GM21825 (cell line): ENCODE results near the gene FBXL7.

Source experiments
- ATAC-seq: cut with Tn5 transposase; IDR thresholded peaks from one replicate; pipeline ENCODE4 v1.9.1; 2021; ENCODE audit warnings: mild to moderate bottlenecking, moderate library complexity; ENCODE audit not compliant: unreplicated experiment

The FBXL7 gene

DNA sequence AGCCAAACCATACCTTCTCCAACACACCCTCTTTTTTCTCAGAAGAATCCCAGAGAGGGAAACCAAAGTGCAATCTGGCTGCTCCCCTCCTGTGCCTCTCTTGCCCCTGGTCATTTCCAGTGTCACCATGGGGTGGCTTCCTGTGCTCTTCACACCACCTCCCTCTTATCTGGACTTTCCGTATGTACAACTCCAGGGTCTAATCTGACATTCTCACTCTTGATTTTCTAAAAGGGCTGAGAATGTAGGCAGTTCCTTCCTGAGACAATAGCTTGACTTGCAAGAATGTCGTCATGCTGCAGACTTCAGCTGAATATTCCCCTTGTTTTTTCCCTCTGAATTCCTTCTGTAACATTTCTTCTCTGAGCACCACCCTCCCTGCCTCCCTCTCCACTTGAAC is 110.2 kb downstream of the FBXL7 start:
- ATAC-seq: no peak

DNA sequence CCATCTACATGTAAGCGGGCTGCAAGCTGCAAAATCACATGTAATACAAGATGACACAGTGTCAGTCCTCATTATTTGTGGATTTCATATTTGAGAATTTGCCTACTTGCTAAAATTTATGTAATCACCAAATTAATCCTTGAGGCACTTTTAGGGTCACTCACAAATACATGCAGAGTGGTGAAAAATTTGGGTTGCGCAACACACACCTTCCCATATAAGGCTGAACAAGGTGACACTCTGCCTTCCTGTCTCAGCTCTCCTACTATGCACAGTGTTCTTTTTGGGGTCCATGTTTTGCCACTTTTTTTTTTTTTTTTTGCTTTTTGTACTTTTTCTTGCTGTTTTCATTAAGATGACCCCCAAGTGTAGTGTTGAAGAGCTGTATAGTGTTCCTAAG is 111.0 kb downstream of the FBXL7 start:
- no peak for ATAC-seq

DNA sequence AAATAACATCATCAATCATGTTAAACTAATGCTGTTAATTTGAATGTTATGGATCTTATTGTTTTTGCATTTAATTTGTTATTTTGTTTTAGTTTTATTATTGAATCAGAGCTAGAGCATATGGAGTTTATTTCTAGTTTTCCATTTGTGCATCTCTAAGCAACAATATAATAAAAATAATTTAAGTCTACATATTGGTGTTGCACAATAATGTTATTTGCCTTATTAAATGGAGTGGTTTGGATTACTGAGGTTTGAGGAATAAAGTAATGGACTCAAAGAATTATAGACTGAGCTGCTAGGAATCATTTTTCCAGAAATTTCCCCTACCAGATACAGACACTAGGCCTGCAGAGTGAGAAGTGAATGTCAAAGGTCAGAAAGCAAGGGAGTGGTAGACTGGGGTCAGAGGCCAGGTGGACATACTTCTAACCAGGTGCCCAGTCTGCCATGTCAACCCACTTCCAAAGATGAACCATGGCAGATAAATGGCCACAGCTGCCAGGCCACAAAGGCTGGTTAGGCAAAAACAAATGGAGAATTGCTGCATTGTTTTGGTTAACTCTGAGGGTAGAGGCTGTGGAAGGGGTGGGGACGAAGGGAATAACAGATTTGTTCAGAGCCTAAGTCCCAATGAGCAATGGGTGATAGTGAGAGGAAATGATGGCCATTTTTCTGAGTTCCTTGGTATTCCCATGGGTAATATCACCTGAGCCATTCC is 113.1 kb downstream of the FBXL7 start:
- no peak for ATAC-seq

DNA sequence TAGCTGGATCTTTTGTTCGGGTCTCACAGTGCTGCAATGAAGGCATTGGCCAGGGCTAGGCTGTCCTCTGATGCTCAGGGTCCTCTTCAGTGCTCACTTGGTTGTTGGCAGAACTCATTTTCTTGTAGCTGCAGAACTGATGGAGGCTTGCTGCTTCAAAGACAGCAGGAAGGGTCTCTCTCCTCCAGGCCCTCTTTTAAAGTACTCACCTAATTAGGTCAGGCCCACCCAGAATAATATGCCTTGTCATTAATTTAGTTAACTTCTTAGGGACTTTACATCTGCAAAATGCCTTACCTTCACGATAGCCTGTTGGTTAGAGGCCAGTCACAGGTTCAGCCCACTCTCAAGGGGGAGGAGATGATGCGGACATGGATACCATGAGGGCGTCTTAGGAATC is 114.7 kb downstream of the FBXL7 start:
- no peak for ATAC-seq

DNA sequence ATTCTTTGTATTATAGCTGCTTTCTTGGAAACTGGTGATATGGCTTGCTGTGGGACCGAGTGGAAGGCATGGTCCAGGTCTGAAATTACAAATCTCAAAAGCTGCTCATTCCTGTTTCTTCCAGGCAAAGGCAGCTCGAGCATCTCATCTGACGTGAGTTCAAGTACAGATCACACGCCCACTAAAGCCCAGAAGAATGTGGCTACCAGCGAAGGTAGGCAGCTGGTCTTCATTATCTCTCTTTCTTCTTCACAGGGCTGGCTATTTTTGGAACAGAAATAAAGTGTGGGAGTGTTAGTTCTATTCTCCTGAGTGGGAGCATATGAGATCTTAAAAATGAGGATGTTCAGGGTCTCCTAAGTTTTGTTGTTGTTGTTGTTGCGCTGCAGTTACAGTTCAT is 115.9 kb downstream of the FBXL7 start:
- ATAC-seq: no peak

DNA sequence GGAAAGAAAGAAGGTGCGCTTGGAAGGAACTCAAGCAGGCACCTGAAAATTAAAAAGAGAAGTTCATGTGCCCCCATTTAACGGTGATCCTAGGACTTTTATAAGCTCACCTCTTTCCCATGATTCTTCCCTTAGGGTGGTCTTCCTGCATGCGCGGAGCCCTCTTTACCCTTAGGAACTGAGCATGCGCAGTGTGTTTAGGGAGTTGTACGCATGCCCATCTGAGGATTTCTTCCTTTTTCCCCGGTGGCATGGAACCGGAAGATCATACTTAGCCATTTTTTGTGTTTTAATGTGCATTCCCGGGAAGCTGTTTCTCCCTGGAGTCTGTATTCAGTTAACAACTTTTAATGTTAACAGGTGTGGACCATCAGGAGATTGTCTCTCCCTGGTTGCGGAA is 119.0 kb downstream of the FBXL7 start:
- no peak for ATAC-seq

DNA sequence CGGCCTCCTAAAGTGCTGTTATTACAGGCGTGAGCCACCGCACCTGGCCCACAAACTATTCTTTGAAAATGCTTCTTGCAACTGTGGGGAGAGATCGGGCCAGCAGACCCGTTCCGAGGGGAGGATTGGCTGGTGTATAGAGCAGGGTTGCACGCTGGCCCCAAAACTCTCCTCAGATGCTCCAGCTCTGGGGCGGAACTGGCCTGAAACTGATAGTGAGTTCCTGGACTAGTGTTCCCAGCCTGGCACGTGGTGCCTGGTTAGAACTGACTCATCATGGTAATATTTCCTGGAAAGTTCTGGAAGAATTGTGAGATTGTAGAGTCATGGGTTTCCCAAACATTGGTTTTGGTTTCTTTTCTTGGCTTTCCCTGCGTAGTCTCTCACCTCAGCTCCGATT is 120.5 kb downstream of the FBXL7 start:
- ATAC-seq: no peak

DNA sequence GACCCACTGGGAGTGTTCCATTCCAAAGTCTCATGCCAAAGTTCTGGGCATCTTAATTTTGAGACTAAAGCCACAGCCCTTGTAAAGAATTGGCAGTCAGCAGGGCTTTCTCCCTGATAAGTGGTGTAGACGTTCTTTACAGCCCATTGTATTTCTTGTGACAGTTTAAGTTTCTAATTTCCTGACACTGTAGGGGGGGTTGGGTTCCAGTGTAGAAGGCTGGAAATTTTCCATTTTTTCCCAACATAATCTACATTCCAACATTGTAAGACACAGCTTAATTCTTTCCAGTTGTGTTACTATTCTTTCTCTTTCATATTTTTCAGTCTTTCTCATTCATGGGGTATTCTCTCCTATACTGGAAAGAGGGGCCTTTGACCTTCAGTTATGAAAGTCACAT is 121.1 kb downstream of the FBXL7 start:
- ATAC-seq: no peak

DNA sequence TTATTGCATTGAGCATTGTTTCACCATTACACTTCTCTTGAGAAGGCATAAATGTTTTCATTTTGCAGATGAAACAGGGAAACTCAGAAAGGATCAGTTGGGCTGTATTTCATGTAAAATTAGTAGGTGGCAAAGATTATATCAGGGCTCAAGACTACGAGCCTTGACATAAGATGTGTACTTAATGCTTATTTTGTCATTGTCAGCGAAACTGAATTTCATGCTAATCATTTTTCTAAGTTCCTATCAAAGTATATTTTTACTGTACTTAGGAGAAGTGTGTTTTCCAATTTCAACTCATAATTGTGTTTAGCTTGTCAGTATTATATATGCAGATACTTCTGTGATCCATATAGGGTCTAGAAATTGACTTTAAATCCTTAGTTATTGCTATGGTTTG is 123.8 kb downstream of the FBXL7 start:
- ATAC-seq: no peak

DNA sequence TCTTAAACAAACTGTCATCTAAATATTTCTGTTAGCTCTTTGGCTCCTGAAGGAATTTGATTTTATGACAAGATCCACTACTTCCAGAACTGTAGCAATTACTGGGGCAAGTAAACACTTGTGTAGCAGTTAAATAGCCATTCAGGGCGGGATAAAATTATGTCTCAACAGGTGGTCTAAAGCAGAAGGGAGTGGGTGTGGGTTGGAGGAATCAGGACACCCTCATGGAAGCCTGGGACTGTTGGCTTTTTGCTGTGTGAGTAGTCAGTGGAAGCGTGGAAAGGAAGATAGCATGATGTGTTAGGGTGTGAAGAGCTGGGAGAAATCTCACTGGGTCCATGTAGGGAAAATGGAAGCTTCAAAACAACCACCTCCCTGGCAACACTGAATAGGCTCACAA is 127.1 kb downstream of the FBXL7 start:
- no peak for ATAC-seq

DNA sequence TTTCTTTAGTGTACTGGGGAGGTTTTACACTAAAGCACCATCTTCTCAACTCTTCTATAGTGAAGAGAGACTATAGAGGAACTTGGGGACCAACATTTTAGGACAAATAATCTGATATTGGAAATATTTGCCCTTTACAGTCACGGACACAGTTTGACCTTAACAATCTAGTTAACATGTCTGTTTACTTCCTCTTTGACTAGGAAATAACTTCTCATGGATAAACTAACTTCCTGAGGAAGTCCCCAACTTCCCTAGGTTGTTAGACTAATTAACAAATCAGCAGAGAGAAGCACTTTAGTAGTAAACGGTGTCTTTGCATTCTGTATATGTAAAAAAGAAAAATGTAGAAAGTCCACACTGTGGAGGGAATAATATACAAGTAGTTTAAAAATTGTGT is 127.7 kb downstream of the FBXL7 start:
- ATAC-seq: no peak

DNA sequence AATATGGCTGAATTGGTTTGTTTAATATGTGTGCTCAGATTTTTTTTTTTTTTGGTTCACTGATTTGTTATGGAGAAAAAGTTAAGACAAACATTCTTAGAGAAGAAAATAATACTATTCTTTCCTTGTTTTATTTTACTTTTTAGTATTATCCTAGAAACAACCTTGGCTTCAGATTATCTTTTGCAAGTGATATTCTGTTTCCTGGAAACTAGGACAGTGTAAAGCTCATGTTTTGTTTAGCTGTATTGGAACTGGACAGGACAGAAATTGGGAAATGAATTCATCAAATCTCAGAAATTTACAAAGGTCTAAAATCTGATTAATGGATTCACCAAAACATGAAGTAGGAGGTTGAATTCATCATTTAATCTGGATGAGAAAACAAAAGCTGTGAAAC is 130.5 kb downstream of the FBXL7 start:
- no peak for ATAC-seq

DNA sequence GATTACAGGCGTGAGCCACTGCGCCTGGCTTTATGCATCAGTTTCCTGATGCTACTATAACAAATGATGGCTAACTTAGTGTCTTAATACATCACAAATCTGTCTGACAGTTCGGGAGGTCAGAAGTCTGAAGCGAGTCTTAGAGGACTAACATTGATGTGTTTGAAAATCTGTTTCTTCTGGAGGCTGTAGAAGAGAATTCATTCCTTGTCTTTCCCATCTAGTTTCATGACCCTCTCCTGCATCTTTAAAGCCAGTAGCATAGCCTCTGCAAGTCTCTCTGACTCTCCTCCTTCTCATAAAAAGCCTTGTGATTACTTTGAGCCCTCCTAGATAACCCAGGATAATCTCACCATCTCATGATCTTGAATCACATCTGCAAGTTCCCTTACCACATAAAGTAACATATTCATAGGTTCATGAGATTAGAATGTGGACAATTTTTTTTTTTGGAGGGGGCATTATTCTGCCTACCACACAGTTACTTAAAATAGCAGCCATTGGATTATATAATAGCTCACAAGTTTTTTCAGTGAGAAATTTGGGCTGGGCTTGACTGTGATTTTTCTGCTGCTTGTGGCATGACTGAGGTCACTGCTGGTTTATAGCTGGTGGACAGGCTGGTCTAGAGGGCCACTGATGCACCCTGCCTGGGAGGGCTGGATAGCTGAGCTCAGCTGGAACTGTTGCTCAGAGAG is 134.8 kb downstream of the FBXL7 start:
- no peak for ATAC-seq

DNA sequence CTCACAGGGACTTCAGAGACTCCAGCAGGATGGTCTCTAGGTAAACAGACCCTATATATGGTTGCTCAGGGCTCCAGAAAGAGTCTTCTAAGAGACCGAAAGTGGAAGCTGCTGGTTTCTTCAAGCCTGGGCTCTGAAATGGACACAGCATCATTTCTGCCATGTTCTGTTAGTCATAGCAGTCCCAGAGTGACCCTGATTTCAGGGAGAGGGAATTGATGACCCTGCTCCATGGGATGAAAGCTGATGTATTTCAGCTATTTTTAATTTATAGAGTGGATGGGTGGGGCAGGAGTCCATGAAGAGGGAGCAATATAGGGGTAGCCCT is 135.3 kb downstream of the FBXL7 start:
- no peak for ATAC-seq

DNA sequence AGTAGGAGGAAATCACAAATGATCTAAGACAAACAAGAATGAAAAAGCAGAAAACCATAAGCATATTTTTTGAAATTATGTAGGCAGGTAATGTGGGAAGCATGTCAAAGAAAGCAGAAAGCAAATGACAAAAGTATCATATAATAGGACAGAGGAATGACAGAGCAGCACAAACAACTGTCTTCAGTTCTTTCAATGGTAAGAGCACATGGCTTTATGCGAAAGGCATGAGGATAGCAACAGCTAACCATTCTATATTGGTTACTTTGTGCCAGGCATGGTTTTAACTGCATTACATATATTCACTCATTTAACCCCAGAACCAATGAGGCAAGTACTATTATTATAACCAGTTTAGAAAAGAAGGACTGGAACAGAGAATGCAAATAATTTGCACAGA is 137.4 kb downstream of the FBXL7 start:
- no peak for ATAC-seq

DNA sequence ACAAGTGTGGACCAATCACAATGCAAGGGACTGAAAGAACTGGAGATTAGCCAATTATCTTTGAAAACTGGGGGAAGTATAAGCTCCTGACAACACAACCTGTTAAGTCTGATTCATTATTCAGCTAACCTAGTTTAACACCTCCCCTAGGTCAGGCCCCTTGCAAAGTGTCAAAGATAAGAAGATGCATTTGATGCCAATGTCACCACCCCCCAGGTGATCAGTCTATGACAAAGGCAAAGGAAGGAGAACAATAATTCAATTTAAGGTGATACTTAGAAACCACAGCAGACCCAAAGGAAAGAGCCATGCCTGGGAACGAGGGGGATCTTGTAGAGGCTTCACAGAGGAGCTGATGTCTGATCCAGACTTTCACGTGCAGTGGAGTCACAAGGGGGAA is 137.9 kb downstream of the FBXL7 start:
- ATAC-seq: no peak

DNA sequence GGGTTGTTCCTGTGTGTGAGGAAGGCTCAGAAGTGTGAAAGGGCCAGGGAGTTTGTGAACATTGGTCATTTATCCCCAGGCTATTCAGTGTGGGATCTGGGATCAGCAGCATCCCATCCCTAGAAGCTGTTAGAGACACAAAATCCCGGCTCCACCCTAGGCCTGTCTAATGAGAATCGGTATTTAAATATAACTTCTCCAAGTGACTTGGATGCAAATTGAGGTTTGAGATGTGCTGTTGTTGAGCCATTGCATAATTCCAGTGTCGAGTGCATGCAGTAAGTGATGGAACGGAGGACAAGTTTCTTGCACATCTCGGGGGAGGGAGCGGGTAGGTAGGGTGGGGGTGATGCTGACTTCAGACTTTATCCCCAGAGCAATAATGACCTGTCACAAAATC is 138.3 kb downstream of the FBXL7 start:
- ATAC-seq: no peak

DNA sequence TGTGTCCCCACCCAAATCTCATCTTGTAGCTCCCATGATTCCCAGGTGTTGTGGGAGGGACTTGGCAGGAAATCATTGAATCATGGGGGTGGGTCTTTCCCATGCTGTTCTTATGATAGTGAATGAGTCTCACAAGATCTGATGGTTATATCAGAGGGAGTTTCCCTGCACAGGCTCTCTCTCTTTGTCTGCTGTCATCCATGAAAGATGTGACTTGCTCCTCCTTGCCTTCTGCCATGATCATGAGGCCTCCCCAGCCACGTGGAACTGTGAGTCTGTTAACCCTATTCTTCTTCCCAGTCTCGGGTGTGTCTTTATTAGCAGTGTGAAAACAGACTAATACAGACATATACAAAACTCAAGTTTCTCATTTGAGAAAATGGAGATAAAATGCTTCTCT is 139.3 kb downstream of the FBXL7 start:
- ATAC-seq: no peak

DNA sequence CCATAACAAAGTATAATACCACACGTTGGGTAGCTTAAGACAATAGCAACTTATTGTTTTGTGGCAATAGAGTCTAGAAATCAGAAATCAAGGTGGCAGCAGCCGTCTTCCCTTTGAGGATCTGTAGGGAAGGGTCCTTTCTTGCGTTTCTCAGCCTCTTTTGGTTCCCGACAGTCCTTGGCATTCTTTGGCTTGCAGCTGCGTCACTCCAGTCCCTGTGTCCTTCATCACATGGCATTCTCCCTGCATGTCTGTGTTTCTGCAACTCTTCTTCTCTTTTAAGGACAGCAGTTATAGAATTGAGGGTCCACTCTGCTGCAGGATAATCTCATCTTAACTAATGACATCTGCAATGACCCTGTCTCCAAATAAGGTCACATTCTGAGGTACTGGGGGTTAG is 140.1 kb downstream of the FBXL7 start:
- no peak for ATAC-seq

DNA sequence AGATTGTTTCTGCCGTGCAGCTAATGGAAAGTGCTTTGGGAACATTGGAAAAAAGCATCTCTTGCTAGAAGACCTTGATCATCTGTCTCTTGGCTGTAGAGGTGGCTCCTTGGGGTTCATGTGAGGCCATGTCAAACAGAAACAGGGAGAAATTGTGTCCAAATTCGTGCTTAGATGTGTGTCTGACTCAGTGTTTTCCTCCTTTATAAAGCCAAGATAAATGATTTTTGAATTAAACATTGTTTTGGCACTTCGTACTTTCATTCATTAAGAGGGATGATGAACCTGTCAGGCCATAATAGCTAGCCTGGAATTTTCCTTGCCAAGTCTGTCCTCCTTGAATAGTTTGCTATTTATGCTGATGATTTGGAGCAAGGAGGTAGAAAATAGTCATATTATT is 143.8 kb downstream of the FBXL7 start:
- no peak for ATAC-seq

DNA sequence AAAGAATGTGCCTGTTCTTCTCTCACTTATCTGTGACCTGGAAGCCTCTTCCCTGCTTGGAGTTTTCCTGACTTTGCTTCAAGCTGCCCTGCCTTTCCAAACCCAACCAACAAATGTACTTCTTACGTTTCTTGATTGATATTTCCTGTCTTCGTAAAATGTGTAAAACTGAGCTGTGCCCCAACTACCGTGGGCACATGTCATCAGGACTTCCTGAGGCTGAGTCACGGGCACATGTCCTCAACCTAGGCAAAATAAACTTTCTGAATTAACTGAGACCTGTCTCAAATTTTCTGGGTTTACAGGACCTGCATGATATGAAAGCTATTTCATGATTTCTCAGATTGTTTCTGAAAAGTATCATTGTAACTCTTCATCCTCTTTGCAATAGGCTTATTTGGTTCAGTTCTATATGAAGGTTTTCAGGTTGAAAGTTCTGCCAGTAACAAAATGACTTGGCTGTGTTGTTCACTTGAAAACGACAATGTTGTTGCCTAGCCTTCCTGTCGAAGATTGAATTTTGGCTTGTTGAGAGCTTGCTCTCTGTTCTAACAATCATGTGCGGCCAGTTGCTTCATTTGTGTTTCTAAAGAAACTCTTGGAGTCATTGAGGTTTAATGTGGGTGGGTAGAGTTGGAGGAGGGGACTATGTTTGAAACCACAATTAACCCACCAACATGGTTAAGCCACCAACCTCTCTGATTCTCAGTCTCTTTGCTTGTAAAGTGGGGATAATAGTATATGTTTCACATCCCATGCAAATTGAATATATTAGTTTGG is 145.6 kb downstream of the FBXL7 start:
- no peak for ATAC-seq

DNA sequence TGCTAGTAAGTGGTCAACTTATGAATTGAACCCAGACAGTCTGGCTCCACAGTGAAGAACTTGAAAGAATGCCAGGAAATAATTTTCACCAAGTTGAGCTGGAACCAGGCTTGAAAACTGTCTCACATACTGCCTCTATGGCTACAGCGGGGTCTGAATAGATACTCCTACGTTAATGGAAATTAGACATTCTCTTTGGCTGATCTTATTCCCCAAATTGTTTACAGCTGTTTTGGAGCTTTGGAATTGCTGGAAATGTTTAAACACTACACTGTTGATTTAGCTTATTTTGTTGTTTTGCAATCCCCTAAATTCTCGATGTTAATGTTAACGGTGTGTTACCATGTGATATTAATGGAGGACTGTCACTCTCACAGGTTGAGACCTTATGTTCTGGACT is 146.4 kb downstream of the FBXL7 start:
- no peak for ATAC-seq
